NCI-H1436 treated with DMSO at 0.1 percent for 48 hours (cell line): ENCODE measurements around the gene PRKD1.
"Not testable (repeated sequence)": the region's sequence is repeated elsewhere in the genome, so short reads cannot be mapped to it uniquely, and the experiment has no call there.

Source experiments
- DNase-seq: peaks from one replicate; lab custom pipeline; 2025; lab: John Stamatoyannopoulos, UW

PRKD1 gene

GRCh38 chr14:29900609-29901350 lies 26.9 kb downstream of the PRKD1 start:
- DNase-seq: no peak

- DNase-seq: no peak
Observed at GRCh38 chr14:29898470-29898869, 29.2 kb downstream of the PRKD1 start.

GRCh38 chr14:29897181-29897580 lies 30.5 kb downstream of the PRKD1 start:
- DNase-seq: no peak

GRCh38 chr14:29896354-29896821 lies 31.3 kb downstream of the PRKD1 start:
- no peak for DNase-seq

GRCh38 chr14:29895591-29896083 lies 32.0 kb downstream of the PRKD1 start:
- no peak for DNase-seq

- no peak for DNase-seq
Observed at GRCh38 chr14:29893989-29894388, 33.7 kb downstream of the PRKD1 start.

- DNase-seq: no peak
Observed at GRCh38 chr14:29892327-29892726, 35.3 kb downstream of the PRKD1 start.

- no peak for DNase-seq
Observed at GRCh38 chr14:29885988-29886387, 41.7 kb downstream of the PRKD1 start.

- DNase-seq: no peak
Observed at GRCh38 chr14:29868000-29868399, 59.6 kb downstream of the PRKD1 start.

GRCh38 chr14:29865299-29865698 lies 62.3 kb downstream of the PRKD1 start:
- peak; percentile 7 for DNase-seq

GRCh38 chr14:29861996-29862395 lies 65.7 kb downstream of the PRKD1 start:
- DNase-seq: no peak

- DNase-seq: no peak
Observed at GRCh38 chr14:29858299-29858698, 69.3 kb downstream of the PRKD1 start.

GRCh38 chr14:29857551-29857950 lies 70.1 kb downstream of the PRKD1 start:
- no peak for DNase-seq

GRCh38 chr14:29856516-29856915 lies 71.1 kb downstream of the PRKD1 start:
- no peak for DNase-seq

- DNase-seq: not testable (repeated sequence)
Observed at GRCh38 chr14:29853691-29854090, 74.0 kb downstream of the PRKD1 start.

- DNase-seq: no peak
Observed at GRCh38 chr14:29853272-29853671, 74.4 kb downstream of the PRKD1 start.

GRCh38 chr14:29851397-29851796 lies 76.2 kb downstream of the PRKD1 start:
- no peak for DNase-seq

- DNase-seq: no peak
Observed at GRCh38 chr14:29847056-29847380, 80.6 kb downstream of the PRKD1 start.

GRCh38 chr14:29846339-29847055 lies 81.2 kb downstream of the PRKD1 start:
- no peak for DNase-seq

- DNase-seq: no peak
Observed at GRCh38 chr14:29843981-29844380, 83.7 kb downstream of the PRKD1 start.

GRCh38 chr14:29842228-29842627 lies 85.4 kb downstream of the PRKD1 start:
- no peak for DNase-seq

- DNase-seq: not testable (repeated sequence)
Observed at GRCh38 chr14:29840369-29840892, 87.2 kb downstream of the PRKD1 start.

GRCh38 chr14:29839691-29840090 lies 88.0 kb downstream of the PRKD1 start:
- not testable (repeated sequence) for DNase-seq
